Keratinocyte (primary cell): ENCODE measurements around the gene ABLIM2. TPM values are rescaled to one million over a fixed set of nuclear protein-coding genes. Genes with fewer than 3 reads are reported as not detected.

Experiments
- DNase-seq: peaks from one replicate; pipeline ENCODE4 v3.0.0-alpha.2; 2011; ENCODE audit warnings: low read depth, missing footprints, low spot score
- FAIRE-seq: peaks from 2 replicates; lab custom pipeline; 2011; peaks lifted over from hg19 to GRCh38; lab: Jason Lieb, UNC
- H2AFZ ChIP-seq: 2 replicates; pipeline ENCODE4 v1.6.0; 2012; ENCODE audit warnings: low read length, control low read depth, inconsistent platforms; ENCODE audit not compliant: control insufficient read depth
- H3K27ac ChIP-seq: 2 replicates; pipeline ENCODE4 v1.5.1; 2011; ENCODE audit warnings: low read length; ENCODE audit not compliant: control insufficient read depth, insufficient read depth
- H3K27me3 ChIP-seq: 3 replicates; pipeline ENCODE4 v1.6.0; 2011; ENCODE audit warnings: low read length; ENCODE audit not compliant: control insufficient read depth, insufficient read depth; ENCODE audit errors: extremely low read depth
- H3K36me3 ChIP-seq, 2 experiments: 2 replicates in 1 of 2; 3 replicates in 1 of 2; pipeline ENCODE4 v1.5.1; 2011; ENCODE audit warnings: low read length in 2 of 2, mild to moderate bottlenecking in 1 of 2; ENCODE audit not compliant: control insufficient read depth in 2 of 2, insufficient read depth in 2 of 2; ENCODE audit errors: extremely low read depth in 1 of 2
- H3K4me1 ChIP-seq: 3 replicates; pipeline ENCODE4 v1.5.1; 2011; ENCODE audit warnings: low read length; ENCODE audit not compliant: control insufficient read depth, insufficient read depth; ENCODE audit errors: extremely low read depth
- H3K4me2 ChIP-seq: 3 replicates; pipeline ENCODE4 v1.6.0; 2011; ENCODE audit warnings: low read depth, low read length; ENCODE audit not compliant: control insufficient read depth, insufficient read depth; ENCODE audit errors: extremely low read depth
- H3K4me3 ChIP-seq, 3 experiments: fragments of 200-600 bp in 1 of 3; sonication (generic) in 1 of 3; 2 replicates in 2 of 3; 3 replicates in 1 of 3; pipeline ENCODE4 v1.5.1; 2011 to 2016; ENCODE audit warnings: low read length in 3 of 3, mild to moderate bottlenecking in 3 of 3, control low read depth in 2 of 3, inconsistent platforms in 1 of 3, low read depth in 1 of 3, mixed read lengths in 1 of 3, mixed run types in 1 of 3, moderate library complexity in 1 of 3; ENCODE audit not compliant: control insufficient read depth in 2 of 3, insufficient read depth in 2 of 3; ENCODE audit errors: extremely low read depth in 1 of 3
- H3K79me2 ChIP-seq: 2 replicates; pipeline ENCODE4 v1.6.0; 2012; ENCODE audit warnings: low read length; ENCODE audit not compliant: control insufficient read depth, insufficient read depth
- H3K9ac ChIP-seq: 3 replicates; pipeline ENCODE4 v1.6.0; 2011; ENCODE audit warnings: low read length; ENCODE audit not compliant: control insufficient read depth, insufficient read depth; ENCODE audit errors: extremely low read depth
- H3K9me1 ChIP-seq: 3 replicates; pipeline ENCODE4 v1.6.0; 2011; ENCODE audit warnings: low read length; ENCODE audit not compliant: control insufficient read depth, insufficient read depth; ENCODE audit errors: extremely low read depth
- H3K9me3 ChIP-seq: 2 replicates; pipeline ENCODE4 v1.5.1; 2012; ENCODE audit warnings: low read depth, low read length; ENCODE audit not compliant: control insufficient read depth
- H4K20me1 ChIP-seq: 3 replicates; pipeline ENCODE4 v1.6.0; 2011; ENCODE audit warnings: low read length; ENCODE audit not compliant: control insufficient read depth, insufficient read depth; ENCODE audit errors: extremely low read depth
- EZH2 ChIP-seq: IDR thresholded peaks from one replicate; pipeline ENCODE4 v1.6.1; 2012; ENCODE audit warnings: inconsistent platforms, mild to moderate bottlenecking, low read length, moderate library complexity
- dilution Hi-C: fragments of 300-500 bp; cut with MboI; formaldehyde crosslinking; loops from one replicate; pipeline ENCODE4 v1.7.0; 2020; ENCODE audit warnings: low sequenced_read_pairs; ENCODE audit not compliant: extremely low pct_ligation_motif_present
- polyA plus RNA-seq, 5 experiments: library from polyadenylated mRNA; depleted of rRNA in 3 of 5; stranded (reverse) in 3 of 5; stranded (forward) in 1 of 5; unstranded in 1 of 5; fragments of >200 nt; gene quantifications; 1 replicate in 1 of 5; 2 replicates in 3 of 5; 3 replicates in 1 of 5; pipeline versions ENCODE4 v1.2.1 to v1.2.3, GENCODE V29; 2011 to 2012; ENCODE audit warnings: missing spikeins in 2 of 5, low read depth in 1 of 5, low replicate concordance in 1 of 5
- TF ChIP-seq, protein P1 (sequence below), 3 experiments: IDR thresholded peaks in 1 of 3; conservative IDR thresholded peaks in 1 of 3; optimal IDR thresholded peaks in 1 of 3; 2 replicates in 2 of 3; 3 replicates in 1 of 3; pipeline versions ENCODE3 to v1.5.1; 2011; ENCODE audit warnings: low read length in 3 of 3, mild to moderate bottlenecking in 3 of 3, moderate library complexity in 2 of 3, control low read depth in 1 of 3, inconsistent platforms in 1 of 3; ENCODE audit not compliant: insufficient read depth in 2 of 3; ENCODE audit errors: extremely low read depth in 1 of 3

The ABLIM2 gene
- polyA plus RNA-seq, 1 donor (not counting 4 experiments of a cell fraction or from before 2014, with no cell fraction given): 0.94 TPM

DNA sequence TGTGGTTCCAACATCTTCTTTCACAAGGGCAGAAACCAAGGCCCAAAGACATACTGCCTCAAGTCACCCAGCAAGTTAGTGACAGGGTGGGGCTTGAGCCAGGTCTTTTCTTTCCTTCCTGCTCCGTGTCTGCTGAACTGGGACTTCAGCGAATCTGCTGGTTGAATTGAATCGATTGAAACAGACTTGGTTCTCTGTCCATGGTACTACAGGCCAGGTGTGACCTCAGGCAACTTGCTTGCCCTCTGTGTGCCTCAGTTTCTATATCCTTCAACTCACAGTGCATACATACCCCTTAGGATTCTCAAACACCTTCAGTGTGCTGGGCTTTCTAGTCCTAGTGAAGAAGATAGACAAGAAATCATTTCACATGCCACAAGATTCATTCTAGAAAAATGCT, 2.0 kb upstream of the ABLIM2 start:
- DNase-seq (no peak), FAIRE-seq (no peak)
- dilution Hi-C loops: no loop called here
- Histone ChIP-seq H3K4me3 (no peak overlapping the region), H3K4me1 (peaks cover 33% of the 10 kb centered on the region), H3K36me3 (no peaks in the 10 kb centered on the region), H4K20me1 (no peaks in the 10 kb centered on the region), H3K79me2 (no peaks in the 10 kb centered on the region), H3K27me3 (peaks cover 13% of the 10 kb centered on the region), H3K9ac (no peak overlapping the region), H3K9me3 (no peaks in the 10 kb centered on the region), H3K9me1 (no peaks in the 10 kb centered on the region), H2AFZ (no peak overlapping the region), H3K27ac (no peak overlapping the region), H3K4me2 (no peak overlapping the region)
- no peak for TF ChIP-seq EZH2
- TF ChIP-seq, protein P1, sequence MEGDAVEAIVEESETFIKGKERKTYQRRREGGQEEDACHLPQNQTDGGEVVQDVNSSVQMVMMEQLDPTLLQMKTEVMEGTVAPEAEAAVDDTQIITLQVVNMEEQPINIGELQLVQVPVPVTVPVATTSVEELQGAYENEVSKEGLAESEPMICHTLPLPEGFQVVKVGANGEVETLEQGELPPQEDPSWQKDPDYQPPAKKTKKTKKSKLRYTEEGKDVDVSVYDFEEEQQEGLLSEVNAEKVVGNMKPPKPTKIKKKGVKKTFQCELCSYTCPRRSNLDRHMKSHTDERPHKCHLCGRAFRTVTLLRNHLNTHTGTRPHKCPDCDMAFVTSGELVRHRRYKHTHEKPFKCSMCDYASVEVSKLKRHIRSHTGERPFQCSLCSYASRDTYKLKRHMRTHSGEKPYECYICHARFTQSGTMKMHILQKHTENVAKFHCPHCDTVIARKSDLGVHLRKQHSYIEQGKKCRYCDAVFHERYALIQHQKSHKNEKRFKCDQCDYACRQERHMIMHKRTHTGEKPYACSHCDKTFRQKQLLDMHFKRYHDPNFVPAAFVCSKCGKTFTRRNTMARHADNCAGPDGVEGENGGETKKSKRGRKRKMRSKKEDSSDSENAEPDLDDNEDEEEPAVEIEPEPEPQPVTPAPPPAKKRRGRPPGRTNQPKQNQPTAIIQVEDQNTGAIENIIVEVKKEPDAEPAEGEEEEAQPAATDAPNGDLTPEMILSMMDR (optimal IDR thresholded peaks at IDR 0.05 in 1 of 3, IDR thresholded peaks at IDR 0.05 in 1 of 3, conservative IDR thresholded peaks at IDR 0.05 in 1 of 3; ENCODE audit: extremely low read depth in 1 of 3, insufficient read depth in 2 of 3, low read length in 3 of 3): no peak

DNA sequence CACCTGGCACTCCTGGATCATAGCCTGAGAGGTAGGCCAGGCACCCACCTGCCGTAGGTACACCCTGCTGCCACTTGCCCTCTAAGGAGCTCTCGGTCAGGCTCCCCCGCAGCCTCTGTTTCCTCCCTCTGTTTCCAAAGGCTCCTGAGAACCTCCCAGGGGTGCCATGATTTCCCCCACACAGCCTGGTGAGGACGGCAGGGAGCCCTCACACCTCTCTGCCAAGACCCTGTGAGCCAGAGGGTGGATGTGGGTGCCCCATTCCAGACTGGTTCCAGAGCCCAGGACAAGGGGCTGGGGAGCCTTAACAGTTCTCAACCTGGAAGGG, 1.6 kb upstream of the ABLIM2 start:
- no peak overlapping the region for H3K9ac ChIP-seq
- peaks cover 13% of the 10 kb centered on the region for H3K27me3 ChIP-seq
- H3K36me3 ChIP-seq: no peaks in the 10 kb centered on the region
- H3K9me3 ChIP-seq: no peaks in the 10 kb centered on the region
- peaks cover 29% of the 10 kb centered on the region for H3K4me1 ChIP-seq
- no peak overlapping the region for H3K4me3 ChIP-seq
- no peak for DNase-seq
- H3K4me2 ChIP-seq: no peak overlapping the region
- dilution Hi-C loops: no loop called here
- H3K27ac ChIP-seq: no peak overlapping the region
- no peak overlapping the region for H2AFZ ChIP-seq
- H4K20me1 ChIP-seq: no peaks in the 10 kb centered on the region
- no peaks in the 10 kb centered on the region for H3K79me2 ChIP-seq
- H3K9me1 ChIP-seq: no peaks in the 10 kb centered on the region
- no peak for FAIRE-seq
- no peak for TF ChIP-seq EZH2
- TF ChIP-seq, protein P1 (optimal IDR thresholded peaks at IDR 0.05 in 1 of 3, IDR thresholded peaks at IDR 0.05 in 1 of 3, conservative IDR thresholded peaks at IDR 0.05 in 1 of 3; ENCODE audit: extremely low read depth in 1 of 3, insufficient read depth in 2 of 3, low read length in 3 of 3): no peak
